Fibroblast of skin of right quadriceps (primary cell): ENCODE measurements around the gene ABCE1.

Experiments
- DNase-seq: peaks from one replicate; pipeline ENCODE4 v3.0.0-alpha.2; 2013

ABCE1 gene

DNA sequence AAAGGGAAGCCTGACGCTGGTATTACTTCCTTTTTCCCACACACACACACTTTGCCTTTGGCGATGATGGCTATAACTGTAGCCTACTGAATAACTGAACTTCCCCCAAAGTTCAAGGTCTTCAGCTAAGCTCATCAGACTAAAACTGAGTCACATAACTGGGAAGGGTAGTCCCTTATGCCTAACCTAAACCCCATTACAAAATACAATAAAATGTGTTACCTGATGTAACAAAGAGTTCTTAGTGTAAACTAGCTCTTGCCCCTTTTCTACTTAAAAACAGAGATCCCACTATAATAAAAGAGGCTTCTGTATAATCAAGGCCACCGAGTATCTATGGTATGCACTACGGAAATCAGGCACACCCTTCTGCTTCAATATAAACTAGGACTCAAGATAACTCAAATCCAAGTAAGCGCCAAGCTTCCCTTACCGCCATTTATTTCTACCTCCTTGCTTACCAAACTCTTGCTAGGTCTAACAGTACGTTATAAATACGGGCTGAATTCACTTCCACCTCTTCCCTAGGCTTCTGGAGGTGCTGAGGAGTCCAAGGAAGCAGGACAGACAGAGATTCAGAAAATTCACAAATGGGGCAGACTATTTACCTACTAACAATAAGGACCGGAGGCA lies 79.9 kb downstream of the ABCE1 start:
- peak; percentile 13 for DNase-seq

DNA sequence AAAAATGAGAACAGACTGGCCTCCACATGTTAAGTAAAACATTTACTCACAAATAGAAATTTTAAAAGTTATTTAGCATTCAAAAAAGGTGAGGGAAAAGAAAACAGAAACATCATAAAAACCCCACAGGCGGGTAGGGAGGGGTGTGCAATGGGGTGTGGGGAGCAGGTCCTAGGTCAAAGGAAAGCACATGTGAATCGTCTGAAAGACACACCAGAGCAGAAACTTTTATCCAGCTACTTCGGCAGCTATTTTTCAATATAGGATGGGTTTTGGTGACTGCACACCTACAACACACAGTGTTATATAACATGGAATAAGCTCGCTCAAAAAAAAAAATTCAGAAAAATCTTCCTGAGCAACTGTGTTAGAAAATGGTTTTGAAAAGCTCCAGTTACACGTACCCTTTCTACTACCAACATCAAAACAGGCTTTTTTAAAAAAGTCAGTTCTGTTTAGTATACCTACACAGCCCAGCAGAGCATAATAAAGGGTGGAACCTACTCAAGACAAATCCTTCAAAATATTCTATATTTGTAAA lies 80.7 kb downstream of the ABCE1 start:
- DNase-seq: no peak
